B cell (primary cell): ENCODE data around the gene SCAI. TPM values are rescaled to one million over a fixed set of nuclear protein-coding genes. Genes with fewer than 3 reads are reported as not detected.

Experiments
- ATAC-seq: fragments of 200-7000 bp; cut with Tn5 transposase; one replicate; pipeline ENCODE4 v1.10.0; 2021; ENCODE audit warnings: low read depth, mild to moderate bottlenecking, moderate number of reproducible peaks, moderate library complexity
- CTCF ChIA-PET: fragments of 350-600 bp; sonication (Branson Sonifier 250); formaldehyde crosslinking; loops from one replicate; lab custom pipeline; 2021; ENCODE audit warnings: antibody characterized with exemption, inconsistent platforms; lab: Charles Lee
- POLR2A ChIA-PET: fragments of 350-600 bp; sonication (Branson Sonifier 250); formaldehyde crosslinking; loops from one replicate; lab custom pipeline; 2021; ENCODE audit warnings: antibody characterized with exemption; lab: Charles Lee
- DNase-seq: peaks from one replicate; pipeline ENCODE4 v3.0.0; 2013
- H2AFZ ChIP-seq: 2 replicates; pipeline ENCODE4 v1.6.1; 2012; ENCODE audit warnings: mild to moderate bottlenecking, low read depth, low read length; ENCODE audit not compliant: insufficient read depth, poor library complexity, severe bottlenecking
- H3K27ac ChIP-seq, 2 donors: 1 replicate in 1 of 2; 2 replicates in 1 of 2; pipeline ENCODE4 v1.5.1; 2012 to 2013; ENCODE audit warnings: low read length in 2 of 2, mild to moderate bottlenecking in 2 of 2, moderate library complexity in 1 of 2
- H3K27me3 ChIP-seq, 4 experiments: fragments of 200-600 bp in 1 of 4; sonication (generic) in 1 of 4; replicated peaks in 1 of 4; 1 replicate in 2 of 4; 2 replicates in 2 of 4; pipeline versions ENCODE4 v1.6.1 to v1.7.0; 2013 to 2016; ENCODE audit warnings: low read length in 3 of 4, mild to moderate bottlenecking in 2 of 4, mixed read lengths in 1 of 4, moderate library complexity in 1 of 4; ENCODE audit not compliant: insufficient read depth in 4 of 4, control insufficient read depth in 3 of 4; ENCODE audit errors: control extremely low read depth in 1 of 4
- H3K36me3 ChIP-seq, 2 experiments: replicated peaks in 1 of 2; 1 replicate in 1 of 2; 2 replicates in 1 of 2; pipeline versions ENCODE4 v1.6.1 to v1.7.1; 2013; ENCODE audit warnings: low read length in 1 of 2; ENCODE audit not compliant: insufficient read depth in 2 of 2, control insufficient read depth in 1 of 2; ENCODE audit errors: control extremely low read depth in 1 of 2, extremely low read depth in 1 of 2
- H3K4me1 ChIP-seq, 2 donors: fragments of 200-600 bp in 1 of 2; sonication (generic) in 1 of 2; 1 replicate in 1 of 2; 2 replicates in 1 of 2; pipeline versions ENCODE4 v1.5.1 to v1.6.1; 2013 to 2017; ENCODE audit warnings: low read length in 2 of 2; ENCODE audit not compliant: control insufficient read depth in 2 of 2, insufficient read depth in 2 of 2
- H3K4me2 ChIP-seq: replicated peaks from 2 replicates; pipeline ENCODE3; 2012; ENCODE audit warnings: mild to moderate bottlenecking, low read depth, low read length; ENCODE audit not compliant: poor library complexity, severe bottlenecking
- H3K4me3 ChIP-seq, 5 experiments: fragments of 200-600 bp in 1 of 5; sonication (generic) in 1 of 5; 1 replicate in 3 of 5; 2 replicates in 2 of 5; pipeline versions ENCODE4 v1.5.1 to v1.7.0; 2011 to 2016; ENCODE audit warnings: low read length in 4 of 5, mild to moderate bottlenecking in 4 of 5, low read depth in 2 of 5, control low read depth in 1 of 5, moderate library complexity in 1 of 5; ENCODE audit not compliant: insufficient read depth in 1 of 5; ENCODE audit errors: control extremely low read depth in 1 of 5, extremely low read depth in 1 of 5
- H3K79me2 ChIP-seq: fragments of 200-600 bp; sonication (generic); one replicate; pipeline ENCODE4 v1.6.0; 2016; ENCODE audit warnings: low read length; ENCODE audit not compliant: control insufficient read depth, insufficient read depth
- H3K9ac ChIP-seq: fragments of 200-600 bp; sonication (generic); 2 replicates; pipeline ENCODE4 v1.6.1; 2017; ENCODE audit warnings: mild to moderate bottlenecking, low read length, moderate library complexity
- H3K9me3 ChIP-seq, 3 donors: one replicate each; pipeline versions ENCODE4 v1.6.1 to v1.7.1; 2013; ENCODE audit warnings: low read length in 2 of 3; ENCODE audit not compliant: control insufficient read depth in 2 of 3, insufficient read depth in 1 of 3; ENCODE audit errors: control extremely low read depth in 1 of 3
- H4K20me1 ChIP-seq: 2 replicates; pipeline ENCODE4 v1.6.0; 2012; ENCODE audit warnings: mild to moderate bottlenecking, low read length; ENCODE audit not compliant: insufficient read depth, control insufficient read depth, poor library complexity, severe bottlenecking
- H3K27ac Mint-ChIP-seq: one replicate; pipeline ENCODE4 v1.8.0; 2021; ENCODE audit warnings: mixed read lengths
- H3K27me3 Mint-ChIP-seq: one replicate; pipeline ENCODE4 v1.8.0; 2021; ENCODE audit warnings: mixed read lengths
- H3K4me1 Mint-ChIP-seq: one replicate; pipeline ENCODE4 v1.8.0; 2021; ENCODE audit warnings: mixed read lengths
- H3K4me3 Mint-ChIP-seq: one replicate; pipeline ENCODE4 v1.8.0; 2021; ENCODE audit warnings: mixed read lengths
- H3K9me3 Mint-ChIP-seq: one replicate; pipeline ENCODE4 v1.8.0; 2022; ENCODE audit warnings: mixed read lengths; ENCODE audit not compliant: insufficient read depth
- EZH2 ChIP-seq: IDR thresholded peaks from 2 replicates; pipeline ENCODE4 v1.6.1; 2012; ENCODE audit warnings: borderline replicate concordance, low read depth, mild to moderate bottlenecking, moderate library complexity, low read length; ENCODE audit not compliant: insufficient read depth, poor library complexity, severe bottlenecking
- WGBS: methylation state at CpG from one replicate; pipeline ENCODE4 v1.1.5; 2013; ENCODE audit warnings: missing lambda C conversion rate; ENCODE audit not compliant: insufficient coverage; 5-methylcytosine and 5-hydroxymethylcytosine counted together
- intact Hi-C: fragments of 100-400 bp; cut with micrococcal nuclease; formaldehyde crosslinking; loops from one replicate; pipeline ENCODE4 v1.10.0; 2022
- polyA plus RNA-seq: library from polyadenylated mRNA; depleted of rRNA; stranded (reverse); fragments of >200 nt; gene quantifications from 2 replicates; pipeline ENCODE4 v1.2.3, GENCODE V29; 2012
- total RNA-seq, 2 donors: library from RNA; stranded (reverse); fragments of 120-200 nt in 1 of 2; gene quantifications; 1 replicate in 1 of 2; 2 replicates in 1 of 2; pipeline versions ENCODE4 v1.2.3 to v1.2.4, GENCODE V29; 2013 to 2022
- TF ChIP-seq, protein P1 (sequence below): fragments of 200-600 bp; IDR thresholded peaks from one replicate; pipeline ENCODE4 v1.8.0; 2022; ENCODE audit warnings: antibody characterized with exemption, mild to moderate bottlenecking

The SCAI gene
- total and polyA plus RNA-seq, 2 donors (not counting 1 experiment from before 2014, with no cell fraction given) = 3.8 to 19.8 TPM

DNA sequence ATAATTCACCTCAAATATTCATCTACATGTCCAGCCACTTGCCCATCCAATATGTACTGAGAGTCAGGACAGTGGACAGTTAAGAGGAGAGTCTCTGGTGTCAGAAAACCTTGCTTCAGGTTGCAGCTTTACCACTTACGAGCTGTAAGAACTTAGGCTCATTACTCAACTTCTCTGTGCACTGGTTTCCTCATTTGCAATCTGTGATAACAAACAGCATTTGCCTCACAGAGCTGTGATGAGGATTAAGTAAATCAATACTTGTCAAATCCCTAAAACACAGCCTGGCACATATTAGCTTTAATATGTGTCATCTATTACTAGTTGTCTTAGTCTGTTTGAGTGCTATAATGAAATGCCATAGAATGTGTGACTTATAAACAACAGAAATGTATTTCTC lies 211.0 kb downstream of the SCAI start:
- Histone ChIP-seq H3K4me2 (no peak overlapping the region), H3K79me2 (peaks cover 10% of the 10 kb centered on the region), H3K9me3 (no peaks in the 10 kb centered on the region), H2AFZ (no peak overlapping the region), H3K27me3 (no peaks in the 10 kb centered on the region), H3K4me3 (no peak overlapping the region), H3K4me1 (peaks cover 24 to 26% of the 10 kb centered on the region in 2 donors), H3K27ac (no peak overlapping the region), H3K9ac (no peak overlapping the region), H3K36me3 (peaks cover 25 to 47% of the 10 kb centered on the region in 2 experiments), H4K20me1 (no peaks in the 10 kb centered on the region)
- no peak for DNase-seq
- POLR2A ChIA-PET = interaction anchor here (0.6 kb wide), 1 partner anchor 70 kb away, joined by 5 read pairs; the partner anchor contains the start of genes ARPC5L and RPL35
- peaks cover 25% of the 10 kb centered on the region for H3K4me1 Mint-ChIP-seq
- intact Hi-C loops = no loop called here
- H3K9me3 Mint-ChIP-seq = no peaks in the 10 kb centered on the region
- no peak for ATAC-seq
- H3K27ac Mint-ChIP-seq = no peak overlapping the region
- H3K4me3 Mint-ChIP-seq = no peak overlapping the region
- H3K27me3 Mint-ChIP-seq = no peaks in the 10 kb centered on the region
- CTCF ChIA-PET = interaction anchor here (1.1 kb wide), 1 partner anchor 29 kb away, joined by 3 read pairs; no protein-coding TSS in a partner anchor
- WGBS = no CpG with 5 or more reads among the region's 1 CpG
- TF ChIP-seq EZH2 = no peak
- TF ChIP-seq, protein P1, sequence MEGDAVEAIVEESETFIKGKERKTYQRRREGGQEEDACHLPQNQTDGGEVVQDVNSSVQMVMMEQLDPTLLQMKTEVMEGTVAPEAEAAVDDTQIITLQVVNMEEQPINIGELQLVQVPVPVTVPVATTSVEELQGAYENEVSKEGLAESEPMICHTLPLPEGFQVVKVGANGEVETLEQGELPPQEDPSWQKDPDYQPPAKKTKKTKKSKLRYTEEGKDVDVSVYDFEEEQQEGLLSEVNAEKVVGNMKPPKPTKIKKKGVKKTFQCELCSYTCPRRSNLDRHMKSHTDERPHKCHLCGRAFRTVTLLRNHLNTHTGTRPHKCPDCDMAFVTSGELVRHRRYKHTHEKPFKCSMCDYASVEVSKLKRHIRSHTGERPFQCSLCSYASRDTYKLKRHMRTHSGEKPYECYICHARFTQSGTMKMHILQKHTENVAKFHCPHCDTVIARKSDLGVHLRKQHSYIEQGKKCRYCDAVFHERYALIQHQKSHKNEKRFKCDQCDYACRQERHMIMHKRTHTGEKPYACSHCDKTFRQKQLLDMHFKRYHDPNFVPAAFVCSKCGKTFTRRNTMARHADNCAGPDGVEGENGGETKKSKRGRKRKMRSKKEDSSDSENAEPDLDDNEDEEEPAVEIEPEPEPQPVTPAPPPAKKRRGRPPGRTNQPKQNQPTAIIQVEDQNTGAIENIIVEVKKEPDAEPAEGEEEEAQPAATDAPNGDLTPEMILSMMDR = no peak

DNA sequence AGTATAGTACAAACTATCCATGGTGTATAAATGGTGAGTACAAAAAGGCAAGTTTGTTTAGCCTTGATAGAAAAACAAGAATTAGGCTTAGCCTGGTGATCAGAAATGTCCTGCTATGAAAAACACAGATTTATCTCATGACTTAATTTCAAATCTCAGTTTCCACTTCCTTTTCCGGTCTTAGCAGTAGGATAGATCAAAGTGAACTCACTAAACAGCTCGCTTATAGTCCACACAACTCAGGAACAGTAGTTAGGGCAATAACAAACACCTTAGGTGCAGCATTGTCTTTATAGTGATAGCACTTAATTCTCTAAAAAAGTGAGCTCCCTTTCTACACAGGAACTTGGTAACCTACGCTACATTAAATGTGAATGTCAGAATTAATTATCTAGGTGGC lies 213.9 kb downstream of the SCAI start:
- WGBS = no CpG with 5 or more reads among the region's 3 CpGs
- Histone ChIP-seq H4K20me1 (no peaks in the 10 kb centered on the region), H3K4me3 (no peak overlapping the region), H3K79me2 (peaks cover 4% of the 10 kb centered on the region), H3K4me2 (no peak overlapping the region), H3K27me3 (no peaks in the 10 kb centered on the region), H3K9ac (no peak overlapping the region), H3K4me1 (peaks cover 10 to 11% of the 10 kb centered on the region in 2 donors), H3K9me3 (no peaks in the 10 kb centered on the region), H2AFZ (no peak overlapping the region), H3K27ac (no peak overlapping the region), H3K36me3 (peaks cover 28 to 47% of the 10 kb centered on the region in 2 experiments)
- POLR2A ChIA-PET = no interaction called here
- Mint-ChIP-seq H3K27ac (no peak overlapping the region), H3K4me3 (no peak overlapping the region), H3K4me1 (peaks cover 14% of the 10 kb centered on the region), H3K9me3 (no peaks in the 10 kb centered on the region), H3K27me3 (no peaks in the 10 kb centered on the region)
- no peak for DNase-seq
- intact Hi-C loops = no loop called here
- ATAC-seq = no peak
- CTCF ChIA-PET = interaction anchor here (1.2 kb wide), 1 partner anchor 88 kb away, joined by 3 read pairs; no protein-coding TSS in a partner anchor
- TF ChIP-seq EZH2 = no peak
